ENCODE data around the gene KRT28.

KRT28 gene

DNA sequence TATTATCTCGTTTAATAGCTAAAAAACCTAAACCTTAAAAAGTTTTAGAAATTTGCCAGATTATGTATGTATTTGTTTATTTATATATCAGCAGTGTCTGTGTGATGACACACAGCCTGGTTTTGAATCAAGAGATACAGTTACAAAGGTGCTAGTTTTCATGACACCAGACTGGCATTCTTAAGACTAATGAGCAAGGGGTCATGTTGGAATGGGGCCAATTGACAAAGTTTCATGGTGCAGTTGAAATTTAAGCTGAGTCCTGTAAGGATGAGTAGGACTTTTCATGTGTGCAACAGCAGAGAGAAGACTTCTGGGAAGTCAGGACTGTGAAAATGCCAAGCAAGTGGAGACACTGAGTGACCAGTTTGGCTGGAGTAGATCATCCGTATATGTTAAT is 25.8 kb upstream of the KRT28 start:
- Histone ChIP-seq H3K4me1 (peaks cover 3% of the 10 kb centered on the region), H3K9ac (no peak overlapping the region), H3K4me2 (ENCODE audit: low read length) (no peak overlapping the region), H3K27me3 (ENCODE audit: control insufficient read depth, insufficient read depth, low read length) (no peaks in the 10 kb centered on the region), H2AFZ (no peak overlapping the region), H3K36me3 (ENCODE audit: control insufficient read depth, insufficient read depth, low read length) (no peaks in the 10 kb centered on the region), H3K79me2 (peaks cover 3% of the 10 kb centered on the region), H3K27ac (no peak overlapping the region), H3K9me3 (ENCODE audit: control insufficient read depth, low read length) (no peaks in the 10 kb centered on the region), H3K4me3 (ENCODE audit: low read depth, low read length) (no peak overlapping the region)
- TF ChIP-seq, protein P1, sequence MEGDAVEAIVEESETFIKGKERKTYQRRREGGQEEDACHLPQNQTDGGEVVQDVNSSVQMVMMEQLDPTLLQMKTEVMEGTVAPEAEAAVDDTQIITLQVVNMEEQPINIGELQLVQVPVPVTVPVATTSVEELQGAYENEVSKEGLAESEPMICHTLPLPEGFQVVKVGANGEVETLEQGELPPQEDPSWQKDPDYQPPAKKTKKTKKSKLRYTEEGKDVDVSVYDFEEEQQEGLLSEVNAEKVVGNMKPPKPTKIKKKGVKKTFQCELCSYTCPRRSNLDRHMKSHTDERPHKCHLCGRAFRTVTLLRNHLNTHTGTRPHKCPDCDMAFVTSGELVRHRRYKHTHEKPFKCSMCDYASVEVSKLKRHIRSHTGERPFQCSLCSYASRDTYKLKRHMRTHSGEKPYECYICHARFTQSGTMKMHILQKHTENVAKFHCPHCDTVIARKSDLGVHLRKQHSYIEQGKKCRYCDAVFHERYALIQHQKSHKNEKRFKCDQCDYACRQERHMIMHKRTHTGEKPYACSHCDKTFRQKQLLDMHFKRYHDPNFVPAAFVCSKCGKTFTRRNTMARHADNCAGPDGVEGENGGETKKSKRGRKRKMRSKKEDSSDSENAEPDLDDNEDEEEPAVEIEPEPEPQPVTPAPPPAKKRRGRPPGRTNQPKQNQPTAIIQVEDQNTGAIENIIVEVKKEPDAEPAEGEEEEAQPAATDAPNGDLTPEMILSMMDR (IDR thresholded peaks at IDR 0.05): no peak

DNA sequence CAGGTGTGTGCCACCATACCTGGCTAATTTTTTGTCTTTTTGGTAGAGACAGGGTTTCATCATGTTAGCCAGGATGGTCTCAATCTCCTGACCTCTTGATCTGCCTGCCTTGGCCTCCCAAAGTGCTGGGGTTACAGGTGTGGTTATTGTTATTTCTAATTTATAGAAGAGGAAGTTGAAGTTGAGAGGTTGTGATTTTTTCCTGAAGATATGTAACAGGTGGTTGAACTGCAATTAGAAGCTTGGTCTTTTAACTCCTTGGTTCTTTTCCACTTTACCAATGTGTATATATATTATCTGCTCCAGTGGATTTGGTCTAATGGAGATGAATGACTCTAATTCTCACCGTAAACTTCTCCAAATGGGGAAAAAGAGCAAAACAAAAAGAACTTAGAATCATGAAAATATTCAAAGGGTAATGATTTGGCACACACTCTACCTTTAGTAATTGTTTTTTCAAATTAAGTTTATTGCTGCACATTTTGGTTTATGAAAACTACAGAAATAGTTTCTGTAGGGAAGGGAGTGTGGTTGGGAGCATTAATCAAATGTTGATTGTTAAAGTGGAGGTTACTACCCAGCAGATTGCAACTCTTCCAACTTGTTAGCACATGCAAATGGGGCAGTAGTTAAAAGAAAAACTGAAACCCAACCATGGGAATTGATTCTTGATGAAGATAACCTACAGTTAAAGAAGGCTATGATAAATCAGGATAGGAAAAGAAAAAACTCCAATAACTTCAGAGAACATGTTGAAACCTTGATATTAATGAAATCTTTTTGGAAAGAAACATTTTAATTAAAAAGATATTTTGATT is 24.5 kb upstream of the KRT28 start:
- Histone ChIP-seq H3K9me3 (ENCODE audit: control insufficient read depth, low read length) (no peaks in the 10 kb centered on the region), H3K9ac (no peak overlapping the region), H2AFZ (no peak overlapping the region), H3K4me3 (ENCODE audit: low read depth, low read length) (no peak overlapping the region), H3K79me2 (peaks cover 3% of the 10 kb centered on the region), H3K4me1 (peaks cover 8% of the 10 kb centered on the region), H3K36me3 (ENCODE audit: control insufficient read depth, insufficient read depth, low read length) (no peaks in the 10 kb centered on the region), H3K27me3 (ENCODE audit: control insufficient read depth, insufficient read depth, low read length) (no peaks in the 10 kb centered on the region), H3K4me2 (ENCODE audit: low read length) (no peak overlapping the region), H3K27ac (no peak overlapping the region)
- TF ChIP-seq, protein P1 (IDR thresholded peaks at IDR 0.05): no peak

DNA sequence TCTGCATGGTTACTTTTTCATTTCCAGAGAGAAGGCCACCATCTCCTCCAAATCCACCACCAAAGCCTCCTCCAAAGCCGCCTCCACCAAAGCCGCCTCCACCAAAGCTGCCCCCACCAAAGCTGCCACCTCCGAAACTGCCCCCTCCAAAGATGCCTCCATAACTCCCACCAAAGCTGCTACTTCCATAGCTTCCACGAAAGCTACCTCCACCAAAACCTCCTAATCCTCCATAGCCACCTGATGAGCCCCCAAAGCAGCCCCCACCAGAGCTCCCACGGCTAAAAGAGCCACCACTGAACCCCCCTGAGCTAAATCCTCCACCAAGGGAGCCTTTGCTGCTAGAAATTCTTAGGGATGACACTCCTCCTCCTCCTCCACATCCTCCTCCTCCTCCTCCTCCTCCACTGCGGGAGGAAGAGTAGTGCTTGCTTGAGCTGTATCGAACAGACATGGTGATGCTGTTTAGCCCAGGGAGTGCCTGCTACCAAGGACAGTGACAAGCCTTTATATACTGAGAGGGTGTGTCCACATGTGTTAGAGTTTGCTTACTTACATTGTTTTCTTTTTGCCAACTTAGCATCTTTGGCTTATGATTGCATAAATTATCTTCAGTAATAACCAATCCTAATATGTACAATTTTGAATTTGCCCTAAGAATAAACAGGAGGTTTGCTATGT is 22.5 kb upstream of the KRT28 start, which contains the start of gene KRT10:
Gene KRT10 (minus strand): TSS at position 483 of the 681 bp plus-strand sequence. CDS start 29 bp downstream, at position 454.
- Histone ChIP-seq H3K4me2 (ENCODE audit: low read length) (no peak within 1 kb of the TSS), H3K4me3 (ENCODE audit: low read depth, low read length) (no peak within 1 kb of the TSS), H3K9me3 (ENCODE audit: control insufficient read depth, low read length) (no peaks in the 10 kb centered on the region), H2AFZ (no peak within 1 kb of the TSS), H3K79me2 (peaks cover 3% of the 10 kb centered on the region), H3K4me1 (peaks cover 8% of the 10 kb centered on the region), H3K27me3 (ENCODE audit: control insufficient read depth, insufficient read depth, low read length) (no peaks in the 10 kb centered on the region), H3K36me3 (ENCODE audit: control insufficient read depth, insufficient read depth, low read length) (no peaks in the 10 kb centered on the region), H3K27ac (no peak within 1 kb of the TSS), H3K9ac (no peak within 1 kb of the TSS)
- TF ChIP-seq, protein P1 (IDR thresholded peaks at IDR 0.05): no peak

DNA sequence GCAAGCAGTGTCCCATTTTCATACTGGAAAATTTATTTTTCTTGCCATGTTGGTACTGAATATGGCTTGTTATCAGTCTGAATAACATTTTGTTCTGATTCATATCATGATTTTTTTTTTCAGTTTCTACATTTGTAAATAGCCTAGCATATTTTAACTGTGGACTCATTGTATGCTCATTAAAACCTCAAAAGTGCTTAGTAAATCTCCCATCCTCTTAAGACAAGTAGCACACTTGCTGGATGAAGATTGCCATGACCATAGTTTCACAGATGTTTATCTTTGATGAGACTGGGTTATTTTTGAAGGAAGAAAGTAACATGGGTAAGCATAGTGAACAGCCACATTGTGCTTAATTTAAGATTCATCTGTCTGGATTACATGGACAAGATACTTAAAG is 21.8 kb upstream of the KRT28 start:
- no peak overlapping the region for H3K4me3 ChIP-seq (ENCODE audit: low read depth, low read length)
- TF ChIP-seq, protein P1 (IDR thresholded peaks at IDR 0.05): no peak
- H3K4me2 ChIP-seq (ENCODE audit: low read length): no peak overlapping the region
- no peak overlapping the region for H2AFZ ChIP-seq
- no peak overlapping the region for H3K9ac ChIP-seq
- peaks cover 3% of the 10 kb centered on the region for H3K79me2 ChIP-seq
- no peaks in the 10 kb centered on the region for H3K27me3 ChIP-seq (ENCODE audit: control insufficient read depth, insufficient read depth, low read length)
- no peaks in the 10 kb centered on the region for H3K36me3 ChIP-seq (ENCODE audit: control insufficient read depth, insufficient read depth, low read length)
- no peaks in the 10 kb centered on the region for H3K9me3 ChIP-seq (ENCODE audit: control insufficient read depth, low read length)
- peaks cover 8% of the 10 kb centered on the region for H3K4me1 ChIP-seq
- no peak overlapping the region for H3K27ac ChIP-seq
